ENCODE data around the gene TIMM17A.

- TF ChIP-seq, protein P1, sequence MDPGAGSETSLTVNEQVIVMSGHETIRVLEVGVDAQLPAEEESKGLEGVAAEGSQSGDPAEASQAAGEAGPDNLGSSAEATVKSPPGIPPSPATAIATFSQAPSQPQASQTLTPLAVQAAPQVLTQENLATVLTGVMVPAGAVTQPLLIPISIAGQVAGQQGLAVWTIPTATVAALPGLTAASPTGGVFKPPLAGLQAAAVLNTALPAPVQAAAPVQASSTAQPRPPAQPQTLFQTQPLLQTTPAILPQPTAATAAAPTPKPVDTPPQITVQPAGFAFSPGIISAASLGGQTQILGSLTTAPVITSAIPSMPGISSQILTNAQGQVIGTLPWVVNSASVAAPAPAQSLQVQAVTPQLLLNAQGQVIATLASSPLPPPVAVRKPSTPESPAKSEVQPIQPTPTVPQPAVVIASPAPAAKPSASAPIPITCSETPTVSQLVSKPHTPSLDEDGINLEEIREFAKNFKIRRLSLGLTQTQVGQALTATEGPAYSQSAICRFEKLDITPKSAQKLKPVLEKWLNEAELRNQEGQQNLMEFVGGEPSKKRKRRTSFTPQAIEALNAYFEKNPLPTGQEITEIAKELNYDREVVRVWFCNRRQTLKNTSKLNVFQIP (CRISPR knock-in tag; IDR thresholded peaks at IDR 0.05; ENCODE audit: borderline replicate concordance, low read depth): no peak
- TF ChIP-seq ESRRG (CRISPR knock-in tag; IDR thresholded peaks at IDR 0.05): no peak
- TF ChIP-seq BACH2 (CRISPR knock-in tag; IDR thresholded peaks at IDR 0.05; ENCODE audit: borderline replicate concordance): no peak
Measured at GRCh38 chr1:202016811-202017748, 61.8 kb downstream of the TIMM17A start.

Data from SK-N-SH treated with all-trans-retinoic acid at 6 μM for 48 hours (cell line).